HEK293 (cell line): ENCODE measurements around the gene IL3.

ENCODE experiments used
- CTCF ChIA-PET: fragments of 350-600 bp; formaldehyde crosslinking; extraction: SDS; loops from one replicate; lab custom pipeline; 2021; ENCODE audit warnings: antibody characterized with exemption; lab: Yijun Ruan, JAX
- POLR2A ChIA-PET: fragments of 300-600 bp; formaldehyde crosslinking; extraction: SDS; loops from one replicate; lab custom pipeline; 2020; ENCODE audit warnings: antibody characterized with exemption, inconsistent platforms; lab: Yijun Ruan, JAX
- H3K27ac ChIP-seq: fragments of 200-500 bp; sonication (Bioruptor generic); 2 replicates; pipeline ENCODE4 v1.5.1; 2014; ENCODE audit warnings: low read depth, low read length, control low read depth, inconsistent platforms; ENCODE audit errors: extremely low read depth
- H3K36me3 ChIP-seq, 2 experiments: fragments of 200-500 bp in 1 of 2; sonication (Bioruptor generic) in 1 of 2; 1 replicate in 1 of 2; 2 replicates in 1 of 2; pipeline ENCODE4 v1.5.1; 2014 to 2017; ENCODE audit warnings: inconsistent platforms in 2 of 2, low read length in 2 of 2; ENCODE audit not compliant: control insufficient read depth in 2 of 2, insufficient read depth in 1 of 2
- H3K4me1 ChIP-seq: fragments of 200-500 bp; sonication (Bioruptor generic); 2 replicates; pipeline ENCODE4 v1.5.1; 2014; ENCODE audit warnings: mild to moderate bottlenecking, low read length, inconsistent platforms; ENCODE audit not compliant: control insufficient read depth, insufficient read depth
- H3K4me3 ChIP-seq: 2 replicates; pipeline ENCODE4 v1.5.1; 2011; ENCODE audit warnings: low read depth, mild to moderate bottlenecking, control low read depth, low read length, moderate library complexity
- H3K9me3 ChIP-seq: fragments of 200-500 bp; sonication (Bioruptor generic); 2 replicates; pipeline ENCODE4 v1.5.1; 2014; ENCODE audit warnings: low read depth, low read length, inconsistent platforms; ENCODE audit not compliant: control insufficient read depth, insufficient read depth
- BCL11A ChIP-seq: fragments of 450-650 bp; formaldehyde crosslinking; IDR thresholded peaks from 2 replicates; pipeline ENCODE4 v1.5.1; 2016; ENCODE audit warnings: low read depth, missing biosample characterization, missing genetic modification characterization
- EGR2 ChIP-seq: fragments of 450-650 bp; formaldehyde crosslinking; IDR thresholded peaks from 2 replicates; pipeline ENCODE4 v1.5.1; 2016; ENCODE audit warnings: low read depth, missing biosample characterization, missing genetic modification characterization
- GLI4 ChIP-seq: fragments of 450-650 bp; formaldehyde crosslinking; IDR thresholded peaks from 2 replicates; pipeline ENCODE4 v1.5.1; 2016; ENCODE audit warnings: missing biosample characterization, missing genetic modification characterization
- KLF16 ChIP-seq: fragments of 450-650 bp; formaldehyde crosslinking; IDR thresholded peaks from 2 replicates; pipeline ENCODE4 v1.5.1; 2017; ENCODE audit warnings: missing biosample characterization, missing genetic modification characterization
- MEIS1 ChIP-seq: sonication (generic); formaldehyde crosslinking; IDR thresholded peaks from 2 replicates; pipeline ENCODE4 v1.8.1; 2022; ENCODE audit warnings: missing genetic modification reagents, mild to moderate bottlenecking, borderline replicate concordance
- SETDB1 ChIP-seq: IDR thresholded peaks from one replicate; pipeline ENCODE4 v1.6.1; 2017; ENCODE audit warnings: mild to moderate bottlenecking, low read length, moderate library complexity, mixed read lengths; ENCODE audit not compliant: insufficient read length
- ZFHX2 ChIP-seq: fragments of 450-650 bp; formaldehyde crosslinking; conservative IDR thresholded peaks from 2 replicates; pipeline ENCODE4 v1.5.1; 2016; ENCODE audit warnings: missing biosample characterization, missing genetic modification characterization
- ZFP37 ChIP-seq: fragments of 450-650 bp; formaldehyde crosslinking; IDR thresholded peaks from 2 replicates; pipeline ENCODE4 v1.5.1; 2016; ENCODE audit warnings: missing biosample characterization, missing genetic modification characterization
- ZIC2 ChIP-seq: fragments of 450-650 bp; formaldehyde crosslinking; IDR thresholded peaks from 2 replicates; pipeline ENCODE4 v1.5.1; 2016; ENCODE audit warnings: missing biosample characterization, missing genetic modification characterization
- ZNF280D ChIP-seq: fragments of 450-650 bp; formaldehyde crosslinking; IDR thresholded peaks from 2 replicates; pipeline ENCODE4 v1.5.1; 2016; ENCODE audit warnings: missing biosample characterization, missing genetic modification characterization
- ZNF362 ChIP-seq: fragments of 450-650 bp; formaldehyde crosslinking; IDR thresholded peaks from 2 replicates; pipeline ENCODE4 v1.5.1; 2016; ENCODE audit warnings: missing biosample characterization, missing genetic modification characterization
- ZNF473 ChIP-seq: fragments of 450-650 bp; formaldehyde crosslinking; IDR thresholded peaks from 2 replicates; pipeline ENCODE4 v1.5.1; 2017; ENCODE audit warnings: missing biosample characterization, missing genetic modification characterization
- ZNF843 ChIP-seq: fragments of 450-650 bp; formaldehyde crosslinking; IDR thresholded peaks from 2 replicates; pipeline ENCODE4 v1.5.1; 2016; ENCODE audit warnings: missing biosample characterization, missing genetic modification characterization
- ZSCAN5A ChIP-seq: fragments of 450-650 bp; formaldehyde crosslinking; IDR thresholded peaks from 2 replicates; pipeline ENCODE4 v1.5.1; 2016; ENCODE audit warnings: missing biosample characterization, missing genetic modification characterization

The IL3 gene

GRCh38 chr5:132073231-132074013, 13.0 kb downstream of the IL3 start, which contains the start of gene CSF2:
CSF2 (plus strand) TSS chr5:132073789; CDS start chr5:132073824, 35 bp downstream.
- H3K9me3 ChIP-seq = no peaks in the 10 kb centered on the region
- no peak for TF ChIP-seq GLI4 (tag by site-specific recombination)
- TF ChIP-seq BCL11A (tag by site-specific recombination) = no peak
- TF ChIP-seq ZNF280D (tag by site-specific recombination) = no peak
- TF ChIP-seq SETDB1 = no peak
- H3K4me1 ChIP-seq = no peaks in the 10 kb centered on the region
- H3K27ac ChIP-seq = no peak within 1 kb of the TSS
- ChIA-PET POLR2A (no interaction called here), CTCF (interaction anchor here (1.9 to 3.1 kb wide), 2 partner anchors 8 to 11 kb away, joined by 8 to 10 read pairs; no protein-coding TSS in a partner anchor)
- no peaks in the 10 kb centered on the region for H3K36me3 ChIP-seq
- H3K4me3 ChIP-seq = no peak within 1 kb of the TSS

- TF ChIP-seq ZNF362 (tag by site-specific recombination) = no peak
- no peak for TF ChIP-seq ZNF843 (tag by site-specific recombination)
- no peak for TF ChIP-seq ZSCAN5A (tag by site-specific recombination)
- no peak for TF ChIP-seq ZFP37 (tag by site-specific recombination)
- no peak for TF ChIP-seq ZNF473 (tag by site-specific recombination)
- no peak for TF ChIP-seq BCL11A (tag by site-specific recombination)
- no peak for TF ChIP-seq MEIS1 (CRISPR knock-in tag)
- Histone ChIP-seq H3K36me3 (no peaks in the 10 kb centered on the region), H3K9me3 (no peaks in the 10 kb centered on the region), H3K27ac (no peak overlapping the region), H3K4me1 (no peaks in the 10 kb centered on the region), H3K4me3 (no peak overlapping the region)
- ChIA-PET POLR2A (no interaction called here), CTCF (interaction anchor here (3.1 kb wide), 1 partner anchor 9 kb away, joined by 10 read pairs; no protein-coding TSS in a partner anchor)
Observed at GRCh38 chr5:132074091-132074771, 13.8 kb downstream of the IL3 start.

- no peaks in the 10 kb centered on the region for H3K4me1 ChIP-seq
- H3K4me3 ChIP-seq = no peak overlapping the region
- TF ChIP-seq ZFHX2 (tag by site-specific recombination) (peak; percentile 86), ZIC2 (tag by site-specific recombination) (peak; percentile 65), KLF16 (tag by site-specific recombination) (no peak), EGR2 (tag by site-specific recombination) (peak; percentile 72)
- CTCF ChIA-PET = interaction anchor here (0.6 to 3.1 kb wide), 2 partner anchors 10 to 204 kb away, joined by 3 to 10 read pairs; no protein-coding TSS in a partner anchor
- no peaks in the 10 kb centered on the region for H3K9me3 ChIP-seq
- POLR2A ChIA-PET = no interaction called here
- no peaks in the 10 kb centered on the region for H3K36me3 ChIP-seq
- no peak overlapping the region for H3K27ac ChIP-seq
Observed at GRCh38 chr5:132074772-132075718, 14.6 kb downstream of the IL3 start.
